Activated CD4-positive, alpha-beta T cell treated with anti-CD3 and anti-CD28 coated beads, Interleukin-2, Interleukin-6, amounts not matched to agents 100 ng/mL and 50 ng/mL, durations not matched to agents 16 hours and 8 hours (primary cell): ENCODE measurements around the gene MACROD2.

Experiments used
- DNase-seq: peaks from one replicate; pipeline ENCODE4 v3.0.0-alpha.2; 2020

The MACROD2 gene

DNA sequence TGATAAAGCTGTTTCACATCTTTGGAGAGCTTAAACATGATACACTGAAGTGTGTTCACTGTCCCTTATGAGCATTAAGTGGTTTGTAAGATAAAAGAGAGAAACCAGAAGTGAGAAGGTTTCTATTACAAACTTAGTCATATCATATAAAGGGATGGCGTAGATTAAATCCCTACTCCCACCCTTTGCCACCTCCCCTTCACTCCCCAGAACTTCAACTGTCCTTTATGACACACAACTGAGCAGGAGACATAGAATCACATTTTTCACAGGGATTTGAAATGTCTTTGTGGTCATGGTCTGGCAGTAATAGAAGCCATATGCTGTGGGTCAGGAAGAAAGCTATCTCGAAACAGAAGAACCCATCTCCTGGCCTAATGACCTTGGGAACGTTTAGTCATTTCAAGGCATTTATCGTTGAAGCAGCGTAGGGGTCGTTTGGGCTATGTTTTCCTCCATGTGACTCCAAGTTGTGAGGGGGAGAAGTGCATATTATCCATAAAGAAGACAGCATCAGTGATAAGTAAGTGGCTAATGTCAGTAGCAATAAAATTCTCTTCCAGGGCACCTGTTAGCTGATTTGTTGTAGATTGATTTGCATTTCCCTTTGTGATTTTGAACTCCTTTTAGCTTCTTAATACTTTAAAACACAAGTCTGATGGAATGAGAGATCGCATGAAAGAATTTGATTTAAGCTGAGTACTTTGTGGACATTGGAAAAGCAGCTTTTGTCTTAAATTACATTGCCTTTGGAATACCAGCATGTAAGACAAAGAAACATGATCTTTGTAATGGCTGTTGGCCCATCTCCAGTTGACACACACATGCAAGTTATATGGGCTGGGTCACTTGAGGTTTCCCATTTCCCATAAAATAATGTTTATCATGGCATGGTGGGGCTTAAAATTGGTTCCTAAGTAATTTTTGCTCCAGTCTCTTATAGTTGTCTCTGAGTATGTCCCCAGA, 843.6 kb downstream of the MACROD2 start:
- DNase-seq: no peak

DNA sequence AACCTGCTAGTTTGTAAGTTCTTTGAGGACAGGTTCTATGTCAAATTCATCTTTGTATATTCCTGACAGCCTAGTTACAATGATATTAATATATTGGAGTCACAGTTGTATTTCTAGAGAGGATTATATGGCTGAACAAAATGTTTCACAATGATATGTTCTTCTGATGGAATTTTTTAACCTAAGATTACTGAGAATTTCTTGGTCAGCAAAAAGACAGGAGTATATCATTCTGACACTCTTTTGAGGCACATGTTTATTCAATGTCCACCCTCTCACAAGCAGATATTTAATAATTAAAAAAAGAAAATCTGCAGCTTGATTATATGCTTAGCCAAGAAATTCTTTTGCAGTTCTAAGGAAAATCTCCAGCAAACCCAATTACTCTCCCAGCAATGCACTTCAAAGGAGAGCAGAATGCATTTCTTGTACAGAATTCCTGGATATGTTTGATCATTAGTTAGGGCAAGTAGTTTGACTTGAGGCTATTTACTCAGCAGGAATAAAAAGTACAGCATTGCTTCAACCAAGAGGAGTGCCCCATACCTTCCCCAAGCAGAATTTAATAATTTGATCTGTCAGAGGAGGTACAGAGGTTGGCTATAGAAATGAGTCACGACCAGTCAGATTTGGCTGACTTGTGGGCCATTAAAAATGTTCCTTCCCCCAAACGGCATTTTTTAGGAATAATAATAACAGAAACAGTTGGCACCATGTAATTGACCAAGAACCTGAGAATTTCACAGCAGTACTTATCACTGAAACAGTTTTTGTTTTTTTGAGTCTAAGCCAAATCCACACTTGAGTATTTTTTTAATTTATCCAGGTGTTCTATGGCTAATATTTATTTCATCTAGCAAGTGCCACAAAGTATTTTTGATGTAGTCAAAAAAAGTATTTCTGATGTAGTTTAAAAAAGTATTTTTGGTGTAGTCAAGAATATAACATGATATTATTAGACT, 850.2 kb downstream of the MACROD2 start:
- no peak for DNase-seq

DNA sequence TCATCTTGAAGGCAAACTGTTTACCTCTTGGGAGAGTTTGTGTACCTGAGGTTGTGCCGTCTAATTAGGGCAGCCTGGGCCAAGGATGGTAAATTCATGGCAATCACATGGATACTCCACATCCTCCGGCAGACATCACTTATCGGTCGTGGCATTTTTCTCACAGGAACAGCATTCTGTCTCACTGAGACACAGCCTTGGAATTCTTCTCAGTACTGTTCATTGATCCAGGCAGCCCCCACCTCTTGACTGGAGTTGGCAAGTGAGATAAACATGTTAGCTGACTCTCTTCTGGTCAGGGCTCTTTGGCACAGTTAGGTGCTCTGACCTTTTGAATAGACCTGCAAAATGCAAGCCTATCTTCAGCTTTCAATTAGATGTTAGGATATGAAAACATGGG, 853.5 kb downstream of the MACROD2 start:
- no peak for DNase-seq

DNA sequence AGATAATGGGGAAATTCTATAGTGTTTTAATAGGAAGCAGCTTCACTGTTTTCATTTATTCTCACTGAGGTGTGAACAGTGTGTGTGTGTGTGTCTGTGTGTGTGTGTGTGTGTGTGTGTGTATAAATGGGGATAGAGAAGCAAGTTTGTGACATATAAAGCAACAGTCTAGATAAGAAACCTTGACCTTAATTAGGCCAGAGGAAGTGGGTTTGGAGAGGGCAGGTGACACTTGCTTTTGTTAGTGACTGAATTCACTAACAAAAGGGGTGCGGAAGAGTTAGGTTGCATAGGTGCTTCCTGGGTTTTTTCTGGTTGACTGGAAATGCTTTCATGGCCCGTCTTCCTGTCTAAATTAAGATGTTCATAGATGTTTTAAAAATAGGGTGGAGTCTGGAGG, 857.8 kb downstream of the MACROD2 start:
- no peak for DNase-seq

DNA sequence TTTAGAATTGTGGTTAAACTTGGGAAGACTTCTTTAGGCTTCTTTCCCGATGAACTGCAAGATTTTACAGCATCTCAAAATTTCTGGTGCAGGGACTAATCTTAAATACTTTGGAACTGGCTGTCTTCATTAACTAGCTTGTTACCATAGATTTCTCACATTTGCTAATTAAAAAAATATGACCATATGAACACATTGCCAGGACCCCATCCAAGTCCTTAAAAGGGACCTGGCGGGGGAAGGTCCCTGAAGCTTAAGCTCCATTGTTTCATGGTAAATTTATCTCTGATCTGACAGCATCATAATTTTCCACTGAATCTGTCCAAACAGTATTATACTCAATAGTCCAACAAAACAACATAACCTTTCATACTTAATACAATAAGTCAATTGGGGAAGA, 859.9 kb downstream of the MACROD2 start:
- no peak for DNase-seq

DNA sequence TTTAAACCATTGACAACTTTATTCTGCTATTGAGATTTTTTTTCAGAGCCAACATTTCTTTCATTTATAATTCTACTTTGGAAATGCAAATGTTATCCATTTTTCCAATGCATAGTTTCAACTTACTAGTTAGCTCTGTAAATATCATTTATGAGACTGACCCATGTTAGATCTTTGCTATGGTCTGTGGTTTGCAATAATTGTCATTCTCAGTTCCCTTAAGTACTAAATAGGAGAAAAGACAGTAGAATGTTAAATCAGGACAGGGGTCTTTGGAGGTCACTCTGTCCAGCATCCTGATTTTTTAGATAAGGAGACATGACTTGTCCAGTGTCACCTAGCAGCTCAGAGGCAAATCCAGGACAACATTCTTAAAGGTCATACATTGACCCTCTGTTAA, 864.3 kb downstream of the MACROD2 start:
- DNase-seq: no peak

DNA sequence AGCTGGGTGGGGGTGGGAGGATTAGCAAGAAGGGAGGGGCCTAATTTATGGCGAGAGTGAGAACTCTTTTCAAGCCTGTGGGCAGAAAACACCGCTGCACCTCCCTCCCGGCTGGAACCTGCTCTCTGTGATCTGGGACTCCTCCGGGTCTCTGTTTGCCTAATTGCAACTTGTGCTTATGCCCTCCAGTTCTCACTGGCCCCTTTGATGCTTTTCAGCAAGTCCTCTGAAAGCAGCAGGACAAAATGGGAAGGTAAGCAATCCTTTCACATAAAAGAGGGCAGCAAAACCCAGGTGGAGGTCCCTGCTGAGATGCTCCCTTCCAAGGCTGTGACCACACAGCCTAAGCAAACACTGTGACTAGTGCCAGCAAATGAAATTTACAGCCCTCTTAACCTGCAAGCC, 865.1 kb downstream of the MACROD2 start:
- no peak for DNase-seq

DNA sequence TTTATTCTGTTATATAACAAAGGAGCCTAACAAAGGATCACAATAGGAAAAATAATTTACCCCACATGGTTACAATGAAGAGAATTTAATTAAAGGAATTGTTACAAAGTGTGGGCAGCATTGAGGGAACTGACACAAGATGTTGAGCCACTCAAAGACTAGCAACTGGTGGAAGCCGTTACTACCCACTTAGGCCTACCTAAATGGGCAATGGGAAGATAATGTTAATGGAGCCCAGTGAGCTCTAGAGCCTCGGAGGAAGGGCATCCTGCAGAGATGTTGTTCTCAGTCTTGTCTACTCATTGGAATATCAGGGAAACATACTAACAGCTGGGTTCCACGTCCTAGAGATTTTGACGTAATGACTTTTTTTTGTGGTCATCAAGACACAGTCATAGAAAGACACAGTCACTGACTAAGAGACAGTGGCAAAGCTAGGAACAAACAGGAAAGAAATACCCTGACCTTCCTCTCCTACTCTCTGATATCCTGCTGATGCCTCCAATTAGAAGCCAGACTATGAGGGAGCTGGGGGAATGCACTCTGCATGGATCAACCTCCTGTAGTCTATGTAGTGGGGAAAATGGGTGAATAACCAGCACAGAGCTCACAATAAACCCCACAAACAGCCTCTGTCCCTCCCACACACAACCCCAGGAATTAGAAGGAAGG, 865.8 kb downstream of the MACROD2 start:
- DNase-seq: no peak

DNA sequence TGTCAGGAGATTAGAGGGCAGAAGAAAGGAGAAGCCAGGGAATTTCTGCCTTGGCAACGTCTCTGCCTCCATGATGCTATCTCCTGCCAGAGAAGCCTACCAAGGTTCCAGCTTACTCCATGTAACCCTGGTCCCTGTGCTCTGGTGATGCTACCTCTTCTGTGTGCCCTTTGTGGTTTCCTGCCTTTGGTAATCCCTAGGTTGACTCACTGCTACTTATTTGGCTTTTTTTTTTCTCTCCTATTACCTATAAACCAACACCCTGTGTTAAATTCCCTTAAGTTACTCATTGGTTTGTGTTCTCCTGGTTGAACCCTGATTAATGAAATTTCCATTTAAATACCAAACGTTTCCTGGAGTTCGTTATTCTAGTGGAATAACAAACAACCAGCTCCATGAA, 869.9 kb downstream of the MACROD2 start:
- no peak for DNase-seq

DNA sequence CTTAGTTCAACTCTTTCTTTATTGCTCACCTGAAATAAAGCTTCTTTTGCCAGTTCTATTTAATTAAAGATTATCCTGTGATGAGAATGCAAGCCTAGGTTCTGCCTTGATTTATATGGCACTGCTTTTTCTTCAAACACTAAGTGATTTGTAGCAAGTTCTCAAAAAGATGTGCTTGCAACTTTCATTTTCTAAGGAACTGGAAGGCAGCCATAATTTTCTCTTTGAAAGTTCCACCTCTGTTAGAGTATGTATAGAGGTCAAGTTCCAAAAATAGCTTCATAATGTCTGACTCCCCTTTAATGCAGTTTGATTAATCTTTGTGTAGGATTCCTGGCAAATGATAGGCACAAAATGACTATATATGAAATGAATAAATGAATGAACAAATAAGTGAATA, 870.4 kb downstream of the MACROD2 start:
- DNase-seq: no peak

DNA sequence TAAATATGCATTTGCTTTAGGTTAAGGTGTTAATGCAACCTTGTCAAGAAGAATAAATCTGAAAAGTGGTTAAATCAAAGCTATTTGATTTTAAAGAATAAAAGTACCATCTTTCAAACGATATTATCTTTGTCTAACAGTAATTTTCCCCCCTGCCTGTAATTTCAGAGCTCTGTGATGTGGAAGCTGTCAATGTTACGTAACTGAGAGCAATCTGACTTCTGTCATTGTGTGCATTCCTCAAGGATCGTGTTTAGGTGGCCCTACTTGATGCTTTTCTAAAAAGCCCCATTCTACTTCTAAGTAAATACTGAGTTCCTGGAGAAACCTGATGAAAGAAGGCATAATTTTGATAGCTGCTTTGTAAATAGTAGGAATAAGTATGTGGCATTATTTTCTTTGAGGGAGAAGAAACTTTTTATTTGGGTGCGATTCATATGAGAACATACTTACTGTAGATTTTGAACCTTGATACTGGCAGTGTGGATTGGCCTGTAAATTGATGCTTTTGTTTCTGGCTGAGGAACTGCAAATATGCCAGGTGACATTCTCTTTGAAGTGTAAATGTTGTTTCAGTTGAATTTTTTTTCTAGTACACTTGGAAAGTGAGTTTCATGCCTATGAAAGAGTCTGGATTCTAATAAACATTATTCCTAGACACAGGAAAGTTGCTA, 871.7 kb downstream of the MACROD2 start:
- no peak for DNase-seq

DNA sequence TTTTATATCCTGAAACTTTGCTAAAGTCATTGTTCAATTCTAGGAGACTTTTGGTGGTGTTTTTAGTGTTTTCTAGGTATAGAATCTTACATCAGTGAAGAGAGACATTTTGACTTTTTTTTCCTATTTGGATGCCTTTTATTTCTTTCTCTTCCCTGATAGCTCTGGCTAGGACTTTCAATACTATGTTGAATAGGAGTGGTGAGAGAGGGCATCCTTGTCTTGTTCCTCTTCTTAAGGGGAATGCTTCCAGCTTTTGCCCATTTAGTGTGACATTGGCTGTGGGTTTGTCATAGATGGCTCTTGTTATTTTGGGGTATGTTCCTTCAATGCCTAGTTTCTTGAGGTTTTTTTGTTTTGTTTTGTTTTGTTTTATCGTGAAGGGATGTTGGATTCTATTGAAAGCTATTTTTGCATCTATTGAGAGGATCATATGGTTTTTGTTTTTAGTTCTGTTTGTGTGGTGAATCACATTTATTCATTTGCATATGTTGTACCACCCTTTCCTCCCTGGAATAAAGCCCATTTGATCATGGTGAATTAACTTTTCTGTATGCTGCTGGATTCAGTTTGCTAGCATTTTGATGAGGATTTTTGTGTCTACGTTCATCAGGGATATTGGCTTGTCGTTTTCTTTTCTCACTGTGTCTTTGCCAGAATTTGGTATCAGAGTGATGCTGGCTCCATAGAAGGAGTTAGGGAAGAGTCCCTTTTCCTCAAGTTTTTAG, 882.1 kb downstream of the MACROD2 start:
- DNase-seq: no peak

DNA sequence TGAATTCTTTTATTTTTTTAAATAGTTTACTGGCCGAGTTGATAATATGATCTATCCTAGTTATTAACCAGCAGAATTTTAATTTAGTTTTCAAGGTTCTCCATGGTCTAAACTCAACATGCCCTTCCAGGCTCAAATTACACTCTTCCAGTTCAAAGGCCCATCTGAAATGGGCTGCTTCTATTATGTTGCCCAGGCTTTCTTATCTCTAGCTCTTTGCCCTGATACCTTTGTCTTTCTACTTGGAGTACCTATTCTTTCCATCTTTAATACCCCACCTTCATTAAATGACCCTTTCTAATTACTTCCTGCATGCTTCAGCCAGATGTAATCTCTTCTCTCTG, 883.3 kb downstream of the MACROD2 start:
- DNase-seq: no peak

DNA sequence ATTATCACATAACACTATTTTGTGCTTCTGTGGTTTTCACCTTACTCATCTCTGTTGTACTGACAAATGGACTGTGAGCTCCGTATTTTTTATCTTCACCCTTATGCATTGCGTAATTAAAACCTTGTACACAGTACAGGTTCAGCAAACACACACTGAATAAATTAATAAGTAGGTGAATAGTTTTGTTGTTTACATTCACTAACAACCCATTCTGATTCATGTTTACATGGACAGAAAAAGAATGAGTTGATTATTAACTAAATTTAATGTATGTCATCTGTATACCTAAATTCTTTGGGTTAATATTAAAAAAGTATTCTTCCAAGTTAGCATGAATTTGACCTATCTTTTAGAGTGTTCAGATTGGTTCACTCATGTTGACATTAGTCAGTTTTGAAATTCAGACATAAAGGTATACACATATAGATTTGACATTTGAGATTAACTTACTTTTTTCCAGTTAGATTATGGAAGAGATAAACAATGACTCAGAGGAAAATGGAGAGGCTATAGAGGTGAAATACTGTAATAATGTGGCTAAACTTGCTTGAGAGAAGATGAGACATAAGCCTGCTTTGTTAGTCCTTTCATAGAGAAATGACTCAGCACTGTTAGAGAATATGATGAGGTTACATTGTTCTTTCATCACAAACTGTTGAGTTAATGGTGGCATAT, 883.8 kb downstream of the MACROD2 start:
- DNase-seq: no peak

DNA sequence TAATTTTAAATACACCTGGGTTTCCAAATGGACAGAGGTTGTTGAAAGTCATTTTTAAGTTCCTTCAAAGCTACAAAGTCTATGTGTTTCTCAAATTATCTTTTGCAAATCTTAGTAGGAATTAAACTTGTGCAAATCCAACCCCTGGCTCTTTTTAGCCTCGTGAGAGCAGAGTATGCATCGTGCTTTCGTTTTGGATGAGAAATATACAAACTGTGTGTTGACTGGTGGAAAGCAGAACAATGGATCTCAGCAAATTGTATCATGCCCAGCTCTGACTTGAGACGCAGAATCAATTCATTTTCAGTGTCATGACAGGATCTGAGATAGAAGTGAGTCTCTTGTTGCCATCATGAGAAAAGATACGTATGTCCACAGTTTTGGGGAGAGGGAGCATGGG, 884.5 kb downstream of the MACROD2 start:
- no peak for DNase-seq

DNA sequence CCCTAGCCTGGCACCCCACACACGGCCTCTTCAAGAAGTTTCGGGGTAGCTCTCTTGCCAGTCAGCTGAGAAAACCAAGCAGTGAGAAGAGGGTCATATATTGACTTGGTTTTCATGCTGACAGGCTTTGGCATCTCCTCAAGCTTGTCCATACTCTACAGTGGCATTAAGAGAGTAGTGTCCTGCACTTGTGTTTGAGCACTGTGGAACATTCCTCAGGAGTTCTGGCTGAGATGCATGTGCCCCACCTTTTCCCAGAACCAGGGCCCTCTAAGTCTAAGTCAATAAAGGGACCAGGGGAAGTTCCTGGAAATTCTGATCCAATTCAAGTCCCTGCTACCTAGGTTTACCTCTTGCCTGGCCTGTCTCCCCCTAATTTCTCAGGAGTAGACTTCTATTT, 886.2 kb downstream of the MACROD2 start:
- no peak for DNase-seq

DNA sequence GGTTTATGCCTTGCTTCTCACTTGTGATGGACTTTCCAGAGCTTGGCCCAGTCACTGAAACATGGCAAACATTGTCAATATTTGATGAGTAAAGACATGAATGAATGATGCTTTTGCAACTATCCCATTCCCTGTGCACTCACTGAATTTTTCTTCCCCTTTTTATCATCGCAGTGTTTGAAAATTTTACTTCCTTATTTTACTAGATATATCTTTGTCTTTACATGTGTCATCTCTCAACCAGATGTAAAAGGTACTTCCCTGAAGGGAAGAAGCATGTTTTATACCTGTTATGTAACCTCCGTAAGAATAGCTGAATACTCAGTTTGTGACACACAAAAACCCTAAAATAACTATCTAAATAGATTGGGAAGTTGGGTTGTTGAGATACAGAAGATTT, 886.8 kb downstream of the MACROD2 start:
- DNase-seq: no peak

DNA sequence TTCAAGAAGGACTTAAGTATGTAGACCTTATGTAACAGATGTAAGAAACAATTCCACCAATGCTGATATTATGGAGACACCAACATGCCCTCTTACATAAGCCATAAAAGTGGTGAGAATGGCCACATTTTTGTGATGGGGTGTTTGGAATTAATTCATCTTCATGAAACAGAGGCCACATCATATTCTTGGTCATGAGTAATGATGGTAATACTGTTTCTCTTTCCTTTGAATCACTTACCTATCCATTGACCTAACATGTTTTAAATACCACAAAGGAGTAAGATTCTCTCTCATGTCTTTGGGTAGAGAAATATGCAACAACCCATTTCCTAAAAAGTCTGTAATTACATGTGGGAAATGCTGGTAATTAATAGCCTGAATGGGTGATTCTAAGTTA, 887.5 kb downstream of the MACROD2 start:
- no peak for DNase-seq

DNA sequence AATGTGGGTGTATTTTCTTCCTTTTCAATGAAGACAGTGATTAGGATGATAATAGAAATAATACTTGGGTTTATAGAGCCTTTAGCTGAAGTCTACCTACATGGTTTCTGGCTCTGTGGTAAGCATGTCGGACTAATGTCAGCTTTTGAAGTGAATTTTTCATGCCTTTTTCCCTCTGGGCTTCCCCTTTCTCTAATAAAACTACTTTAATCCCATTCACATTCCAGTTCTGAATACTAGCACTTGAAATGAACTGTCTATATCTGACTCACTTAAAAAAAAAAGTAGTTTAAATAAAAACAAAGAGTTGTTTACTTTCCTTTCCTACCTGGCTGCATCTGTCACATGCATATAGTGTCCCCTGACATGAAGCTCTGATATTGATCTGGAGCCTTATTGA, 888.0 kb downstream of the MACROD2 start:
- no peak for DNase-seq

DNA sequence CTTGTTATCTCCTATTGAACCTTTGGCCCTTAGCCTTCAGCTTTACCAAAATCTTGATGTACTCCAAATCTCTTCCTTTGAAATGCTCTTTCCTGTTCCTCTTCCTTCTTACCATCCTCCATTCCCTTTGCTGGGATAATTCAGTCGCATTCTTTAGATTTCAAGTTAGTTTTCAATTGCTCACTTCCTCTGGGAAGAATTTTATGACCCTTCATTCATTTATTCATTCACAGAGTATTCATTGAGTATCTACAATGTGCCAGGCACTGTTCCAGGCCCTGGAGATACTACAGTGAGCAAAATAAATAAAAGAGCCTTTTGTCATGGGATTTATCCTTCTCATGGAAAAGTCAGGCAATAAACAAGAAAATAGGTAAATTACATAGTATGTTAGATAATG, 890.3 kb downstream of the MACROD2 start:
- DNase-seq: no peak

DNA sequence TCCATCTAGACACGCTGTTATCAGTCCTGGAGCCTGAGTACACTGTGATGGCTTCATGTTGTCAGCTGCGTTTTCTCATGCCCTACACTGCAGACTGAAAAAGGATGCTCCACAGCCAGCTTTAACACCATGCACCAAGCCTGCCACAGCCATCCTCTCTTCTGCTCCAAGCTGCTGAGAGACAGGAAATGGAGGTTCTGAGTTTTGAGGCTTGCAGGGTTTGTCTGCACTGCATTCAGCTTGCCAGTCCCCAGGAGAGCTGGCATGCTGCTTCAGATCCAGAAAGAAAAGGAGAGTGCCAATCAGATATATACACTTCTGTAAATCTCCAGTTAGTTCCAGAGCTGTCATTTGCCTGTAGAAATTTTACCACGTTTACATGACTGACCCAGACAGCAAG, 892.8 kb downstream of the MACROD2 start:
- DNase-seq: no peak
